ENCODE results near the gene PGBD5. TPM values are rescaled to one million over a fixed set of nuclear protein-coding genes. Genes with fewer than 3 reads are reported as not detected.

PGBD5 gene
- total and polyA plus RNA-seq, 3 donors from 2014 or later: 14.3 to 28.1 (median 16.0) TPM

DNA sequence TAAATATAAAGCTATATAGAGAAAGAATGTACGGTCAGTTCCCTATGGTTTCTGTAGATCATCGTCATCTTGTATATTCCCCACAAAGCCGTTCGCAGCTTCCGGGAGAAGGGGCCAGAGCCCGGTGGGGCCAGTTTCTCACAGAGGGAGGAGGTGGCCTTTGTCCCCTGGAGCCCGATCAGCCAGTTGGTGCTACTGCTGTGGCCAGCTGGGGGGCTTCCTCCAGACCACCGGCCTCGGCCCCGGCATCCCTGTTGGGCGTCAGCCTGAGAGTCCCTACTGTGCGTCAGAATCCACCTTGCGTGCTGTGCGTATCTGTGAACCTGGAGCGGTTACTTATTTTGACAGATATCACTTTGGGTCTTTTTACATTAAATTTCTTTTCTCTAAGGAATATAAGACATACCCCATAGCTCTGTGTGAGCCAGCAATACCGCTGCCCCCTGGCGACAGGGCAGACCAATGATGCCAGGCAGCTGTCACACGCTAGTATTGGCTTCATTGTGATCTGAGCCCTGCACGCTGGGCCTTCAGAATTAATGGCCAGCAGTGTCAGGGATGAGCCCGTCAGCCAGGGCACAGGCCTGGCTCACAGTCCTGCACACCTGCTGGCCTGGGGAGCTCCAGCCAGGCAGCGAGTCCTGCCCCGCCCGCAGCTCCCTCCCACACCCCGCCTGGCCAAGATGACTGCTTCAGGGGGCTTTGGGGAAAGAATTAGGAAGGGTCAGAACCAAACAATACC is 145.9 kb downstream of the PGBD5 start:
- TF ChIP-seq CTCF (IDR thresholded peaks at IDR 0.05): no peak
- no peak for TF ChIP-seq POLR2A (IDR thresholded peaks at IDR 0.05)
- H3K4me3 ChIP-seq: no peak overlapping the region
- intact Hi-C loops (cut with DNase I; ENCODE audit: low total_unique reads): no loop called here
- no peaks in the 10 kb centered on the region for H3K36me3 ChIP-seq (ENCODE audit: low read depth, missing control alignments)
- no peak overlapping the region for H3K27ac ChIP-seq
- no peaks in the 10 kb centered on the region for H3K4me1 ChIP-seq
- H3K9me3 ChIP-seq: no peaks in the 10 kb centered on the region
- H3K27me3 ChIP-seq: no peaks in the 10 kb centered on the region
- no peak for DNase-seq
- WGBS, 2 donors: 90 to 96% methylated on average over 22 to 24 of the region's 24 CpGs

GRCh38 chr1:230279583-230279945 is 146.6 kb downstream of the PGBD5 start:
- Histone ChIP-seq H3K27ac (no peak overlapping the region), H3K27me3 (no peaks in the 10 kb centered on the region), H3K9me3 (no peaks in the 10 kb centered on the region), H3K36me3 (ENCODE audit: low read depth, missing control alignments) (no peaks in the 10 kb centered on the region), H3K4me3 (no peak overlapping the region), H3K4me1 (no peaks in the 10 kb centered on the region)
- DNase-seq: no peak
- intact Hi-C loops (cut with DNase I; ENCODE audit: low total_unique reads): no loop called here
- 94 to 96% methylated on average over 24 of the region's 24 CpGs for WGBS, 2 donors
- TF ChIP-seq POLR2A (IDR thresholded peaks at IDR 0.05) (no peak), CTCF (IDR thresholded peaks at IDR 0.05) (no peak)

GRCh38 chr1:230278871-230279582 is 147.1 kb downstream of the PGBD5 start:
- 91 to 94% methylated on average over 18 to 20 of the region's 20 CpGs for WGBS, 2 donors
- Histone ChIP-seq H3K4me1 (no peaks in the 10 kb centered on the region), H3K4me3 (no peak overlapping the region), H3K27ac (no peak overlapping the region), H3K36me3 (ENCODE audit: low read depth, missing control alignments) (no peaks in the 10 kb centered on the region), H3K9me3 (no peaks in the 10 kb centered on the region), H3K27me3 (no peaks in the 10 kb centered on the region)
- TF ChIP-seq CTCF (IDR thresholded peaks at IDR 0.05): no peak
- no peak for TF ChIP-seq POLR2A (IDR thresholded peaks at IDR 0.05)
- DNase-seq: no peak
- intact Hi-C loops (cut with DNase I; ENCODE audit: low total_unique reads): no loop called here

GRCh38 chr1:230278376-230278775 is 147.8 kb downstream of the PGBD5 start:
- H3K27me3 ChIP-seq: no peaks in the 10 kb centered on the region
- no peaks in the 10 kb centered on the region for H3K9me3 ChIP-seq
- 96% methylated on average over 7 of the region's 7 CpGs for WGBS, 2 donors
- no peak overlapping the region for H3K27ac ChIP-seq
- intact Hi-C loops (cut with DNase I; ENCODE audit: low total_unique reads): no loop called here
- no peak for DNase-seq
- no peak overlapping the region for H3K4me3 ChIP-seq
- no peaks in the 10 kb centered on the region for H3K4me1 ChIP-seq
- TF ChIP-seq POLR2A (IDR thresholded peaks at IDR 0.05) (no peak), CTCF (IDR thresholded peaks at IDR 0.05) (no peak)
- H3K36me3 ChIP-seq (ENCODE audit: low read depth, missing control alignments): no peaks in the 10 kb centered on the region
